Measurements from ENCODE around the gene UNC5A.
A peak's percentile ranks its signal among the peaks of the same experiment; 100 is the strongest.

The UNC5A gene

DNA sequence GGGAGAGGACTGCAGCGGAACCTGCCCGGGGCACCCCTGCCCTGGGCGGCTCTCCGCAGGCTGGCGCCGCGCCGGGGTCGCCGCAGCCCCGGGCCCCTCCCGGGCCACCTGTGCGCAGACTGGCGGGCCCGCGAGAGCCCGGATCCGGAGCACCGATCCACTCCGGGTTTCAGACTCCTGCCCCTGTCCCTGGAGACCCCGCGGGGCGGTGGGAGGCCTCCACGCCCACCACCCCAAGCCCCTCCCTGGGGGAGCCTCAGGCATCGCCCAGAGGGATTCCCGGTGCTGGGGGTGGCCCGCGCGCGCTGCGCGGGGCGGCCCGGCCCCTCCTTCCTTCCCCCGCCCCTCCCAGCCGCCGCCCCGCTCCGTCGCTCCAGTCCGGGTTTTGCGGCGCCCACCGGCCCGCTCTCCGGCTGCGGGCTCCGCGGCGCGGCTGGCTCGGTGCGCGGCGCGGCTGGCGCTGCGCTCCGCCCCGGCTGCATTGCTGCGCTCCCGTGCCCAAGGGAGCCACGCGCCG, at the start of gene UNC5A:
Gene UNC5A, plus strand, starts transcription at position 479 of the 517 bp plus-strand sequence. CDS start 192 bp downstream, outside the sequence.
- peak; percentile 45 for DNase-seq

- no peak for DNase-seq
Observed at GRCh38 chr5:176761755-176762154, 48.6 kb upstream of the UNC5A start.

DNA sequence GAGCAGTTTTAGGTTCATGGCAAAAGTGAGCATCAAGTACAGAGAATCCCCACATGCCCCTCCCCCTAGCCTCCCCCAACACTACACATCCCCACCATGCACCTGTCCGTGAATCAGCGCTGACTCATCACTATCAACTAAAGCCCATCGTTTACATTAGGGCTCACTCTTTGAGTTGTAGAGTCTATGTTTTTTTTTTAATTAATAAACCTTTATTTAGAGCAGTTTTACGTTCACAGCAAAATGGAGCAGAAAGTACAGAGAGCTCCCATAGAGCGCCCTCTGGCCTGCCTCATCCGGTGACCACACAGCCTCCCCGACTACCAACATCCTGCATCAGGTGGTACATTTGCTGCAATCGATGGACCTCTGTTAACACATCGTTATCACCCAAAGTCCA, 47.9 kb upstream of the UNC5A start:
- DNase-seq = no peak

DNA sequence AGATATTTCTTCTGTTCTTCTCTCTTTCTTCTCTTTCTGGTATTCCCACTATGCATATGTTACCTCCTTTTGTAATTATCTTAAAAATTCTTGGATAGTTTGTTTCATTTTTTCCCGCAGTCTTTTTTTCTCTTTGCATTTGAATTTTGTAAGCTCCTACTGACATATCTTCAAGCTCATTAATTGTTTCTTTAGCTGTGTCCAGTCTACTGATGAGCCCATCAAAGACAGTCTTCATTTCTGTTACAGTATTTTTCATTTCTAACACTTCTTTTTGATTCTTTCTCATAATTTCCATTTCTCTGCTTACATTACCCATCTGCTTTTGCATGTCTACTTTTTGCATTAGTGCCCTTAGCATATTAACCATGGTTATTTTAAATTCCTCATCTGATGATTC, 44.7 kb upstream of the UNC5A start:
- no peak for DNase-seq

DNA sequence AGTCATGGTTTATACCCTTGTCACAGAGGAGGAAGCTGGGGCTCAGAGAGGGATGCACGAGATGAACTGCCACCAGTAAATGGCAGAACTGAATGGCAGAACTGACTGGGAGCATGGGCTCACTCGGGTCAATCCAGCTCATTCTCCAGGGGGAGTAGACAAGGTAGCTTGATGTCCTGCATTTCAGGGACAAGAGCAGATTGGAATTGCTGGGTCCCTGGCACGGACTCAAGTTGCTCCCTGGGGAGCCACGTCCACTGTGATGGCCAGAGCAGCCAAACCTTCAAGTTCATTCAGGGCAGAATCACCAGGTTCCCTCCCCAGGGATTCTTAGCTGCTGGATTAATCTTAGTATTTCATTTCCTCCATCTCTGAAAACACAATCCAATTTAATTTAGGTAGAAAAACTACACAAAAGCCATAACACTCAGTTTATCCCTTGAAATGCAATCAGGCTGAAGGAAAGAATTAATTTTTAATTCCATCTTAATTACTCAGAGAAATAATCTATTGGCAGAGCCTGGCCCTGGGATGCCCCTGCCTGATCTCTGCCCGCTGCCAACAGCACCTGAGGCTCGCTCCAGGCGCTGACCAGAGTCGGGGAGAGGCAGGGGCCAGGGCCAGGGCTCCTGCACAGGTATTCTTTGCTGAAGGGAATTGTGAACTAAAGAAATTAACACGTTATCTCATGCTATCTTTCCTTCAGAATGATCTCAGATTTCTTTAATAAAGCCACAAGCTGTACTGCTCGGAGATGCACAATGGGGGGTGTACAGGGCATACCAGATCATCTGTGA, 42.0 kb upstream of the UNC5A start:
- no peak for DNase-seq

DNA sequence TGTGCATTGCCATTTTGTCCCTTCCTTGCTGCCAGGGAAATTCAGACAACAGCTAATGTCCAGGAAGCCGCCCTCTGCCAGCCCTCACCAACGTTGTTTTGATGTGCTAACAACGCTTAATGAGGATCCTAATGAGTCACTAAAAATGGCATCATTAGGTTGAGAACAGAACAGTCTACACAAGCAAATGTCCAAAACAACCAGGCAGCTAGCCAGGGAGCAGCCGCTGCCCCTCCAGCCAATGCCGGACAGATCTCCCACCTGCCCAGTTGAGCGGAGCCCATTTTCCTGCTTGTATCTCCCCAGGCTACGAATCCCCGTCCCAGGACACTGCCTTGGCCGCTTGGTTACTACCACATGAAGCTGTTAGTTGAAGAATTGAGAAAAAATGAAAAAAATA, 40.4 kb upstream of the UNC5A start:
- DNase-seq = no peak

DNA sequence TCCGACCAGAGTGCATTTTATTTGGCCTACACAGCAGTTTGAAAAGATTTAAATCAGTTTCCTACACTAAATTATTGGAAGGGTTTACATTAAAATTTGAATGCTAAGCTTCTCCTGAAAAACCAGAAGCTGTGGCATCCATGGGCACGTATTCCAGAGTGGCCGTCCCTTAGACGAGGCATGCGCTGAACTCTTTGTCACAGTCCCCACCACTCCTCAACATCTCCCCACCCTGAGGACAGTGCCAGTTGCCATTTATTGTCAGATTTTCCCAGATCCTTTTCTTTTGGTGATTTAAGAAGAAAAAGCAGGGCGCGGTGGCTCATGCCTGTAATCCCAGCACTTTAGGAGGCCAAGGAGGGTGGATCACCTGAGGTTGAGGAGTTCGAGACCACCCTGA, 39.9 kb upstream of the UNC5A start:
- no peak for DNase-seq

DNA sequence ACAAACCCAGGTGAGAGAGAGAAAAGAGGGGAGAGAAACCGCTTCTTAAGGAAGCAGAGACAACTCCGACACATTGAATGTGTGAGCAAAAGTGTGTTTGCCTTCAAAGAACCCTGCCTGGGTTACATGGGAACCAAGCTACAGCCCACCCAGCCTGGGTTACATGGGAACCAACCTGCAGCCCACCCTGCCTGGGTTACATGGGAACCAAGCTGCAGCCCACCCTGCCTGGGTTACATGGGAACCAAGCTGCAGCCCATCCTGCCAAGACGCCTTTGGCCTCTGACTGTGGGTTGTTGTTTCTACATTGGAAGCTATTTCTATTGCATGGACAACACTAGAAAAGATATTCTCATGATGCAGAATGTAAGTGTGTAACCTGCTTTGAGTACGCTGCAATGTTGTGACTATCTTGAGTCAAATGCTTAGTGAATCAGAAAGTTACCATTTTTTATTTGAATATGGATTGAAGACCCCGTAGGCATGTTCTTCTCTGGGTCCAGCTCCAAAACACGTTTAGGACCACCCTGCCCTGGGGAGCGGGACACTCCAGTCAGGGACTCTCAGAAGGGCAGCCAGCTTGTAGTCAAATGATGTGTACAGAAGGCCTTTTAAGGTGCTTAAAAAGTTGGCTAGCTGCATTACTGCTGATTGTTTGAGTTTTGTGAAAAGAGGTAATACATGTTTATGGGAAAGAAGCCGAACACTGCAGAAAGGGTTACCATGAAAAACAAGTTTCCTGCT, 39.1 kb upstream of the UNC5A start:
- no peak for DNase-seq

DNA sequence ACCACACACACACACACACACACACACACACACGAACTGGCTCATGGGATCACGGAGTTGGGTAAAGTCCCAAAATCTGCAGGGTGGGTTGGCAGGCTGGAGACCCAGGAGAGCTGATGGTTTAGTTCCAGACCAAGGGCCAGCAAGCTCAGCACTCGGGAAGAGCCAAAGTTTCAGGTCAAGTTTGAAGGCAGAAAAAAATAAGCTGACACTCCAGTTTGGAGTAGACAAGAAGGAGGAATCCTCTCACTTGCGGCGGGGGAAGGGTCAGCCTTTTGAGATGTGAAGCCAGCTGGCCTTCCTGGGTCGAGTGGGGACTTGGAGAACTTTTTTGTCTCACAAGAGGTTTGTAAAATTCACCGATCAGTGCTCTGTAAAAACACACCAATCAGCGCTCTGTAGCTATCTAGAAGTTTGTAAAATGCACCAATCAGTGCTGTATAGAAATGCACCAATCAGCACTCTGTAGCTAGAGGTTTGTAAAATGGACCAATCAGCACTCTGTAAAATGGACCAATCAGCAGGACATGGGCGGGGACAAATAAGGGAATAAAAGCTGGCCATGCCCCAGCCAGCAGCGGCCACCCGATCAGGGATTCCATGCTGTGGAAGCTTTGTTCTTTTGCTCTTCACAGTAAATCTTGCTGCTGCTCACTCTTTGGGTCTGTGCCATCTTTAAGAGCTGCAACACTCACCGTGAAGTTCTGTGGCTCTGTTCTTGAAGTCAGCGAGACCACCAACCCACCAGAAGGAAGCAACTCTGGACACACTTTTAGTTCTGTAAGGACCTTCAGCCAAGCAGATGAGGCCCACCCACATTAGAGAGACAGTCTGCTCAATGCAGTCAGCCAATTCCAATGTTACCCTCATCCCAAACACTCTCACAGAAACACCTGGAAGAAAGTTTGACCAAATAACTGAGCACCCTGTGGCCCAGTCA, 37.8 kb upstream of the UNC5A start:
- no peak for DNase-seq

GRCh38 chr5:176773408-176774035, 36.8 kb upstream of the UNC5A start:
- no peak for DNase-seq

DNA sequence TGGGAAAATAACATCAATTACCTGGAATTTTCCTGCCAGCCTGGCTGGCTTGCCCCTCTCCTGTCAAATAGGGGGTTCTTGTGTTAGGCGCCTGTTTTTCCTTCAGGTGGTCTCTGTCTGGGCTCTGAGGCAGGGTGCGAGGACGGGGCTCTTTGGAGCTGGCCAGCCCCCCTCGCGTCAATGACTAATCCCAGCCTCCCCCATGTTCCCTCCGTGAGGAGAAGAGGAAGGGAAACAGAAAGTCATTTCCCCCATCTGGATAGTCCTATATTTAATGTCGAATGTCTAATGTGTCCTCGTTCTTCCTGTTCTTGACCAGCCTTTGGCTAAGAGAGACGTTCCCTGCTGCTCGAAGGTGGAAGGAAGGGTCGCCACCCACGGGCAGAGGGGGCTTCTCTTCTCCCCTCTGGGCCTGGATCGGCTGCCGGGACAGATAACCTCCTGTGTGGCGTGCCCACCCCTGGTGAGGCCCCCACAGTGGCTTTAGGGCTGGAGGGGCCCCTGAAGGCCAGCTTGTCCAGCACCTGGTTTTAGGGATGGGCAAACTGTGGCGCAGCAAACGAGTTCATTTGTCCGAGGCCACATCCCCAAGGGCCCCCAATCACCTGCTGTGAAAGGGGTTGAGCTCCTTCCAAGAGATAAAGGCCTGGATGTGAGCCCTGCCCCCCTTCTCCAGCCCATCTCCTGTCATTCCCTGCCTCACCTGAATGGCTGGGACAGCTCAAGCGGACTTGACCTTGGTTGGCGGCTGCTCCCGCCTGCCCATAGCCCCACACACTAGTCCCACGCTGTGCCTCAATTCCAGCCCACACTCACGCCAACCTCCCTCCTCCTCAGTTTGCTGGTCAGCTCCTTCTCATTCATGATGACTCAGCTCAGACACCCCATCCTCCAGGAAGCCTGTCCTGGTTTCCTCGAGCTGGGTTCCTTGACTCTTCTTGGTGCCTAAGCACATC, 35.9 kb upstream of the UNC5A start:
- DNase-seq = no peak

- no peak for DNase-seq
Observed at GRCh38 chr5:176775409-176775808, 35.0 kb upstream of the UNC5A start.

GRCh38 chr5:176776141-176776865, 34.1 kb upstream of the UNC5A start:
- DNase-seq = no peak

DNA sequence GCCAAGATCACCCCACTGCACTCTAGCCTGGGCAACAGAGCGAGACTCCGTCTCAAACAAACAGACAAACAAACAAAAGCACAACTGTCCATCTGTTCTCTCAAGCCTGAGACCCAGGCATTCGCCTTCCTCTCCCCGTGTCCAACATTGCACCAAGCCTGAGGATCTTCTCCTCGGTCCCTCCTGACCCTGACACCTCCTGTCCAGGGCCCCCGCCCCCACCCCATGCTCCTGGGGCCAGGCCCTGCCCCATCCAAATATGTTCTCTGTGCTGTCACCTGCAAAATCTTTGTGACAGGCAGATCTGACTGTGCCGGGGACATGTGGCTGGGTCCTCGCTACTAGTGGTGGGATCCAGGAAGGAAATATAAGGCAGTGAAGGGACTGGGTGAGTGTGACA, 33.4 kb upstream of the UNC5A start:
- DNase-seq = no peak

DNA sequence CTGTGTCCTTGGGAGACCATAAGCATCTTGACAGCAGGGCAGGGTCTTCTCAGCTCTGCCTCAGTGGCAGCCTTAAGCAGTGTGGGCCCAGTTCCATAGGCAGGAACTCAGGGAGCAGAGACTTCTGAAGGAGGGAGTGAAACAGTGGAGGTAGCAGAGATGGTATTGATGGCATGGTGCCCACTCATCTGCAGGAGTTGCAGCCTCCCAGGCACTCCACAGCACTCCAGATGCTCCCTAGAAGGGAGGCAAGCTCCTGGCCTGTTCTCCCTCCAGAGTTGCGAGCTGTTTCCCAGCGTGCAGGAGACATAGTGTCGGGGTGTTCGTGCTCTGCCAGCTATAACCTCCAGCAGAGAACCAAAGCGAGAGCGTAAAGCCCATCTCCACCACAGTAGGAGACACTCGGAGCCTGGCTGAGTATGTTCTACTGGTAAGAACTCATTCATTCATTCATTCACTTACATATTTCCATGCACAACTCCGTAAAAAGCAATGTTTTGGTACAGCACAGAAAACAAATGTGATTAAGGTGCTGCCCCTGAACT, 31.4 kb upstream of the UNC5A start:
- no peak for DNase-seq

DNA sequence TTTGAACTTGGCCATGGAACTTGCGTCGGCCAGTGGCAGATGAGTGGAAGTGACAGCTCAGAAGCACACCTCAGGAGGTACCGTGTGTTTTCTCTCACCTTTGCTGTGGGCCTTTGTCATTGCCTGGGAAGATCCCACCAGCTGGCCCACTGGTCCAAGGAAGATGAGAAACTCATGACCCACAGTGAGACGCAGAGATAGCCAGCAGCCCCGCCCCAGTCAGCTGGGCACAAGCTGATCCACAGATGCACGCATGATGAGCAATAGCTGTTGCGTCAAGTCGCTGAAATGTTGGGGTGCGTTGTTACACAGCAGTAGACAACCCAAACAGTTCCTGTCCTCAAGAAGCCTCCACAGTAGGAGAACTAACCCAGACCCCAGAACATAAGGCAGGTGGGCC, 30.8 kb upstream of the UNC5A start:
- DNase-seq = no peak

DNA sequence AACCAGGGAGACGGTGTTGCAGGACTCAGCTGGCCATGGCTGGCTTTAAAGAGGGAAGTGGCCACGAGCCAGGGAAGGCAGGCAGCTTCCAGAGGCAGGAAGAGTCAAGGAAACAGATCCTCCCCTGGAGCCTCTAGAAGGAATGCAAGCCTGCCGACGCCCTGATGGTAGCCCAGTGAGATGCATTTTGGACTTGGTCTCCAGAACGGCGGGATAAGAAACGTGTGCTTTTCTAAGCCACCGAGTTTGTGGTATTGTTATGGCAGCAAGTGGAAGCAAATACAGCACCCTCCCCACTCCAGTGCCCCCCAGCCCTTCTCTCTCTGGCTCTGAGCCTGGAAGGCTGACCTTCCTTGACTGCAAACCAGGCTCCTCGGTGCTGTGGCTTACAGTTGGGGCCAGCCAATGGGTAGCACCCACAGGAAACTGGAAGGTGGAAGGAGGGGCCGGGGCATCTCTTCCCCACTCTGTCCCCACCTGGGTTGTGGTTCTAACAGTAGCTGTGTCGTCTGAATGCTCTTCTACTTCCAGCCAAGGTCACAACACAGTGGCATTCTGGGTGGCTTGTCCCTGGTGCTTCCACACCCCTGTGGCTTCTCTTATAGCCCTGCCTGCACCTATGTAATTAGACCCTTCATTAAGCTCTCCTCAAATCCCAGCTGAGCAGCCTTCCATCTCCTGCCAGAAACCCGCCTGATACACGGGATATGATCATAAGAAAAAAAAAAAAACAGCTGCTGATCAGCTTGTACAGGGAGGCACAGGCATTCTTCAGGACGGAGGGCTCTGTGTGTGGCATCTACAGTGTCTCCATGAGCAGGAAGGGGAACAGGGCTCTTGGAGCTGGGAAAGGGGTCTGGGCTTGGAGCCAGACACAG, 29.9 kb upstream of the UNC5A start:
- DNase-seq = no peak

DNA sequence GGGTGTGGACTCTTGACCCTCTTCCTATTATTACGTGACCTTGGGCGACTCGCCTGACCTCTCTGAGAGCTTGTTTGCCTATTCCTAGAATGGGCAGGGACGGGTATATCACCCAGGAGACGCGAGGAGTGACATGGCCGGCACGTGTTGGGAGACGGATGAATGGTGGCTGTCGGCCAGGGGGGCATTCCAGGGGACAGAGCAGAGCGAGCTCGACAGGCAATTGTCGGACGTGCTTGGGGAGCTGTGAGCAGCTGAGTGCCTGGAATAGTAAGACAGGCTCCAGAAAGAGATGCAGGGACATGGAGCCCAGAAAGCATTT, 29.3 kb upstream of the UNC5A start:
- DNase-seq = peak; percentile 76

Data from femur (tissue), 1 donor.